Measurements from ENCODE around the gene TRPM2. TPM values are rescaled to one million over a fixed set of nuclear protein-coding genes. Genes with fewer than 3 reads are reported as not detected.

Gene TRPM2
- total and polyA plus RNA-seq, 4 experiments from 2014 or later, result 0.37 to 1.7 (median 1.3) TPM; not detected in 1

DNA sequence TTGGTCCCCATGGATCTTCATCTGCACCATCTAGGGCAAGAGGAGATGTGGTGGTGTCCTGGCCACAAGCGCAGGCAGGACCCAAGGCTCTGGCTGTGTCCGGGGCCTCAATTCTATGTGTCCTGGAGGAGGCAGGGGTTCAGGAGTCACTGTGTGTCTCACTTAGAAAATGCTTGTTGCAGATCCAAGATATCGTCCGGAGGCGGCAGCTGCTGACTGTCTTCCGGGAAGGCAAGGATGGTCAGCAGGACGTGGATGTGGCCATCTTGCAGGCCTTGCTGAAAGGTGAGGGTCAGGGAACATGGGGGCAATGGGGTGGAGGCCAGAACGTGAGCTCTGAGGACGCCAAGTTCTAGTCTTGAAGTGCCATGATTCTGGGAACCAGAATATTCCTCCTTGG is 29.1 kb downstream of the TRPM2 start:
- no peaks in the 10 kb centered on the region for H3K36me3 ChIP-seq (ENCODE audit: insufficient read depth, low read length)
- ChIA-PET CTCF (ENCODE audit: partially characterized antibody) (interaction anchor here (1.0 kb wide), 1 partner anchor 11 kb away, joined by 3 read pairs; no protein-coding TSS in a partner anchor), POLR2A (ENCODE audit: partially characterized antibody) (no interaction called here)
- no peaks in the 10 kb centered on the region for H3K4me1 ChIP-seq (ENCODE audit: insufficient read depth, low read length)
- H3K27ac Mint-ChIP-seq, result no peak overlapping the region
- no peaks in the 10 kb centered on the region for H3K27me3 Mint-ChIP-seq
- H3K4me3 ChIP-seq (ENCODE audit: low read length in 2 of 2), result no peak overlapping the region
- DNase-seq, result no peak
- no peaks in the 10 kb centered on the region for H3K27me3 ChIP-seq (ENCODE audit: insufficient read depth, low read length)
- H3K9me3 Mint-ChIP-seq, result peaks cover 0 to 46% (median 34%) of the 10 kb centered on the region in 8 donors
- no peak overlapping the region for H3K27ac ChIP-seq (ENCODE audit: low read depth, low read length)
- H3K4me3 Mint-ChIP-seq, result no peak overlapping the region
- H3K36me3 Mint-ChIP-seq, result peaks cover 13 to 17% of the 10 kb centered on the region in 2 donors
- H3K9me3 ChIP-seq (ENCODE audit: control insufficient read depth in 1 of 2, low read length in 2 of 2), result peaks cover 0 to 9% of the 10 kb centered on the region in 2 donors
- H3K4me1 Mint-ChIP-seq, result no peaks in the 10 kb centered on the region
- intact Hi-C loops (cut with micrococcal nuclease), result no loop called here

DNA sequence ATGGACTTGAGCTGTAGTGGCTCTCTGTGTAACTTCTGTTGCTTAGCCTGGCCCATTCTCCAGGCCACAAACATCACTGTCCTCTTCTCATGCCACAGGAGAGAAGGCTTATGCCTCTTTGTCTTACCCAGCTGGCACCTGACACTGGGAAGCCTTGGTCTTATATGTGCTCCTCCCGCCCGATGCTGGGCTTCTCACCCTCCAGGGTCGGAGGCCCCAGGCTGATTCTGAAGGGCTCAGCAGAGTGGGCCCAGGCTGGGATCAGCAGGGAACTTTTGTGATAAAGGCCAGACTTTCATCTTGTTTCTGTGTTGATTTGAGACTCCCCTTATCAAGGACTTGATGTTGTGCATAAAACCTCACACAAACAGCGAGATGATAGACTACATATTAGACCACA is 29.8 kb downstream of the TRPM2 start:
- H3K27ac Mint-ChIP-seq, result no peak overlapping the region
- no peaks in the 10 kb centered on the region for H3K4me1 Mint-ChIP-seq
- intact Hi-C loops (cut with micrococcal nuclease), result no loop called here
- no peaks in the 10 kb centered on the region for H3K27me3 ChIP-seq (ENCODE audit: insufficient read depth, low read length)
- no peak overlapping the region for H3K27ac ChIP-seq (ENCODE audit: low read depth, low read length)
- H3K36me3 Mint-ChIP-seq, result peaks cover 13 to 17% of the 10 kb centered on the region in 2 donors
- ChIA-PET CTCF (ENCODE audit: partially characterized antibody) (interaction anchor here (1.0 kb wide), 1 partner anchor 10 kb away, joined by 3 read pairs; no protein-coding TSS in a partner anchor), POLR2A (ENCODE audit: partially characterized antibody) (no interaction called here)
- no peak overlapping the region for H3K4me3 ChIP-seq (ENCODE audit: low read length in 2 of 2)
- H3K4me3 Mint-ChIP-seq, result no peak overlapping the region
- no peaks in the 10 kb centered on the region for H3K27me3 Mint-ChIP-seq
- H3K36me3 ChIP-seq (ENCODE audit: insufficient read depth, low read length), result no peaks in the 10 kb centered on the region
- peaks cover 0 to 46% (median 34%) of the 10 kb centered on the region in 8 donors for H3K9me3 Mint-ChIP-seq
- peaks cover 0 to 9% of the 10 kb centered on the region in 2 donors for H3K9me3 ChIP-seq (ENCODE audit: control insufficient read depth in 1 of 2, low read length in 2 of 2)
- H3K4me1 ChIP-seq (ENCODE audit: insufficient read depth, low read length), result no peaks in the 10 kb centered on the region
- DNase-seq, result no peak

DNA sequence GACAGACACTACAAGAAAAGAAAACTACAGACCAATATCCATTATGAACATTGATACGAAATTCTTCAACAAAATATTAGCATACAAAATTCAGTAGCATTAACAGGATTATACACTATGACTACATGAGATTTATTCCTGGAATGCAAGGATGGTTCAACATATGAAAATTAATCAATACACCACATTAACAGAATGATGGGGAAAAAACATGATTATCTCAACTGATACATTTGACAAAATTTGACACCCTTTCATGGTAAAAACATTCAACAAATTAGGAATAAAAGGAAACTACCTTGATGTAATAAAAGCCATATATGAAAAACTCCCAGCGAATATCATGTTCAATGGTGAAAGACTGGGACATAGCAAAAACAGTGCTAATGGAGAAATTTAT is 31.5 kb downstream of the TRPM2 start:
- CTCF ChIA-PET (ENCODE audit: partially characterized antibody), result no interaction called here
- no peak for DNase-seq
- peaks cover 0 to 49% (median 34%) of the 10 kb centered on the region in 8 donors for H3K9me3 Mint-ChIP-seq
- H3K27me3 Mint-ChIP-seq, result no peaks in the 10 kb centered on the region
- Histone ChIP-seq H3K36me3 (ENCODE audit: insufficient read depth, low read length) (no peaks in the 10 kb centered on the region), H3K4me3 (ENCODE audit: low read length in 2 of 2) (no peak overlapping the region), H3K27me3 (ENCODE audit: insufficient read depth, low read length) (no peaks in the 10 kb centered on the region), H3K9me3 (ENCODE audit: control insufficient read depth in 1 of 2, low read length in 2 of 2) (peaks cover 0 to 9% of the 10 kb centered on the region in 2 donors), H3K27ac (ENCODE audit: low read depth, low read length) (no peak overlapping the region), H3K4me1 (ENCODE audit: insufficient read depth, low read length) (no peaks in the 10 kb centered on the region)
- intact Hi-C loops (cut with micrococcal nuclease), result no loop called here
- POLR2A ChIA-PET (ENCODE audit: partially characterized antibody), result no interaction called here
- no peak overlapping the region for H3K27ac Mint-ChIP-seq
- peaks cover 13 to 17% of the 10 kb centered on the region in 2 donors for H3K36me3 Mint-ChIP-seq
- no peak overlapping the region for H3K4me3 Mint-ChIP-seq
- no peaks in the 10 kb centered on the region for H3K4me1 Mint-ChIP-seq

DNA sequence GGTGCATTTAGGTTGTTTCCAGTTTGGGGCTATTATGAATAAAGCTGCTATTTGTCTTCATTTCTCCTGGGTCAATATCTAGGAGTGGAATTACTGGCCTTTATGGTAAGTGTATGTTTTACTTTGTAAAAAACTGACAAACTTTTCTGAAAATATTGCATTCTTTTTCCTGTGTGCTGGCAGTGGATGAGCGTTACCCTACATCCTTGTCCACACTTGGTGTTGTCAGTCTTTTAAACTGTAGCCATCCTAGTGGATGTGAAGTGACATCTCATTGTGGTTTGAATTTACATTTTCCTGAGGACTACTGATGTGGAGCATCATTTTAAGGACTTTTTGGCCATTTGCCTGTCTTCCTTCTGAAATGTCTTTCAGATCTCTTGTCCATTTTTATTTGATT is 35.9 kb downstream of the TRPM2 start:
- H3K9me3 ChIP-seq (ENCODE audit: control insufficient read depth in 1 of 2, low read length in 2 of 2), result peaks cover 0 to 9% of the 10 kb centered on the region in 2 donors
- no peaks in the 10 kb centered on the region for H3K4me1 Mint-ChIP-seq
- H3K27ac Mint-ChIP-seq, result no peak overlapping the region
- intact Hi-C loops (cut with micrococcal nuclease), result no loop called here
- H3K36me3 Mint-ChIP-seq, result peaks cover 3 to 5% of the 10 kb centered on the region in 2 donors
- ChIA-PET POLR2A (ENCODE audit: partially characterized antibody) (no interaction called here), CTCF (ENCODE audit: partially characterized antibody) (no interaction called here)
- H3K9me3 Mint-ChIP-seq, result peaks cover 0 to 28% (median 21%) of the 10 kb centered on the region in 8 donors
- H3K27me3 ChIP-seq (ENCODE audit: insufficient read depth, low read length), result no peaks in the 10 kb centered on the region
- DNase-seq, result no peak
- no peak overlapping the region for H3K4me3 Mint-ChIP-seq
- no peak overlapping the region for H3K4me3 ChIP-seq (ENCODE audit: low read length in 2 of 2)
- no peak overlapping the region for H3K27ac ChIP-seq (ENCODE audit: low read depth, low read length)
- H3K4me1 ChIP-seq (ENCODE audit: insufficient read depth, low read length), result no peaks in the 10 kb centered on the region
- no peaks in the 10 kb centered on the region for H3K27me3 Mint-ChIP-seq
- H3K36me3 ChIP-seq (ENCODE audit: insufficient read depth, low read length), result no peaks in the 10 kb centered on the region

GRCh38 chr21:44390886-44391285 is 37.5 kb downstream of the TRPM2 start:
- no peaks in the 10 kb centered on the region for H3K27me3 Mint-ChIP-seq
- no peak overlapping the region for H3K4me3 Mint-ChIP-seq
- H3K4me1 Mint-ChIP-seq, result peaks cover 0 to 1% (median 0%) of the 10 kb centered on the region in 4 donors
- no peak for DNase-seq
- H3K9me3 Mint-ChIP-seq, result peaks cover 0 to 13% (median 6%) of the 10 kb centered on the region in 8 donors
- H3K9me3 ChIP-seq (ENCODE audit: control insufficient read depth in 1 of 2, low read length in 2 of 2), result peaks cover 0 to under 1% of the 10 kb centered on the region in 2 donors
- no peaks in the 10 kb centered on the region for H3K36me3 ChIP-seq (ENCODE audit: insufficient read depth, low read length)
- H3K4me3 ChIP-seq (ENCODE audit: low read length in 2 of 2), result no peak overlapping the region
- no peak overlapping the region for H3K27ac Mint-ChIP-seq
- H3K4me1 ChIP-seq (ENCODE audit: insufficient read depth, low read length), result no peaks in the 10 kb centered on the region
- H3K27me3 ChIP-seq (ENCODE audit: insufficient read depth, low read length), result no peaks in the 10 kb centered on the region
- peaks cover 0 to 2% of the 10 kb centered on the region in 2 donors for H3K36me3 Mint-ChIP-seq
- intact Hi-C loops (cut with micrococcal nuclease), result no loop called here
- no peak overlapping the region for H3K27ac ChIP-seq (ENCODE audit: low read depth, low read length)
- POLR2A ChIA-PET (ENCODE audit: partially characterized antibody), result no interaction called here
- CTCF ChIA-PET (ENCODE audit: partially characterized antibody), result no interaction called here

GRCh38 chr21:44391345-44392091 is 38.1 kb downstream of the TRPM2 start:
- Histone ChIP-seq H3K4me1 (ENCODE audit: insufficient read depth, low read length) (no peaks in the 10 kb centered on the region), H3K27me3 (ENCODE audit: insufficient read depth, low read length) (no peaks in the 10 kb centered on the region), H3K27ac (ENCODE audit: low read depth, low read length) (no peak overlapping the region), H3K36me3 (ENCODE audit: insufficient read depth, low read length) (no peaks in the 10 kb centered on the region), H3K4me3 (ENCODE audit: low read length in 2 of 2) (no peak overlapping the region), H3K9me3 (ENCODE audit: control insufficient read depth in 1 of 2, low read length in 2 of 2) (no peaks in the 10 kb centered on the region)
- Mint-ChIP-seq H3K36me3 (no peaks in the 10 kb centered on the region), H3K4me1 (peaks cover 0 to 1% (median 0%) of the 10 kb centered on the region in 4 donors), H3K27ac (no peak overlapping the region), H3K27me3 (no peaks in the 10 kb centered on the region), H3K4me3 (no peak overlapping the region), H3K9me3 (peaks cover 0 to 7% (median 2%) of the 10 kb centered on the region in 8 donors)
- CTCF ChIA-PET (ENCODE audit: partially characterized antibody), result no interaction called here
- intact Hi-C loops (cut with micrococcal nuclease), result no loop called here
- no peak for DNase-seq
- POLR2A ChIA-PET (ENCODE audit: partially characterized antibody), result no interaction called here

DNA sequence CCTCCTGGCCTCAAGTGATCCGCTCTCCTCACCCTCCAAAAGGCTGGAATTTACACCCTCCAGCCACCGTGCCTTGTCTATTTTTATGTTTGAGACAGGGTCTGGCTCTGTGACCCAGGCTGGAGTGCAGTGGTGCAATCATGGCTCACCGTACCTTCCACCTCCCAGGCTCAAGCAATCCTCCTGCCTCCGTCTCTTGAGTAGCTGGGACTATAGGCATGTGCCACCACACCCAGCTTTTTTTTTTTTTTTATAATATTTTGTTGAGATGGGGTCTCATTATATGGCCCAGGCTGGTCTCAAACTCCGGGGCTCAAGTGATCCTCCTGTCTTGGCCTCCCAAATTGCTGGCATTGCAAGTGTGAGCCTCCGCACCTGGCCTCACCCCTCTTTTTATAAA is 38.8 kb downstream of the TRPM2 start:
- intact Hi-C loops (cut with micrococcal nuclease), result no loop called here
- CTCF ChIA-PET (ENCODE audit: partially characterized antibody), result no interaction called here
- Histone ChIP-seq H3K36me3 (ENCODE audit: insufficient read depth, low read length) (no peaks in the 10 kb centered on the region), H3K27ac (ENCODE audit: low read depth, low read length) (no peak overlapping the region), H3K9me3 (ENCODE audit: control insufficient read depth in 1 of 2, low read length in 2 of 2) (no peaks in the 10 kb centered on the region), H3K4me3 (ENCODE audit: low read length in 2 of 2) (no peak overlapping the region), H3K4me1 (ENCODE audit: insufficient read depth, low read length) (no peaks in the 10 kb centered on the region), H3K27me3 (ENCODE audit: insufficient read depth, low read length) (no peaks in the 10 kb centered on the region)
- Mint-ChIP-seq H3K27ac (peak overlapping the region in 1 of 7 donors; percentile 48), H3K27me3 (no peaks in the 10 kb centered on the region), H3K4me3 (no peak overlapping the region), H3K4me1 (peaks cover 0 to 1% (median 0%) of the 10 kb centered on the region in 4 donors), H3K36me3 (no peaks in the 10 kb centered on the region), H3K9me3 (peaks cover 0 to 4% (median 0%) of the 10 kb centered on the region in 8 donors)
- POLR2A ChIA-PET (ENCODE audit: partially characterized antibody), result no interaction called here
- no peak for DNase-seq
